ENCODE results near the gene GSTM2. TPM values are rescaled to one million over a fixed set of nuclear protein-coding genes. Genes with fewer than 3 reads are reported as not detected.

GSTM2 gene
- total RNA-seq, 1 experiment from 2014 or later, result 14.9 TPM

- H2BK5ac ChIP-seq (ENCODE audit: insufficient read length, low read length), result no peak overlapping the region
- no peaks in the 10 kb centered on the region for H3K79me1 ChIP-seq (ENCODE audit: insufficient read depth, low read depth, low read length, poor library complexity, severe bottlenecking)
- Mint-ChIP-seq H3K4me3 (no peak overlapping the region), H3K27me3 (ENCODE audit: low read depth) (peaks cover 17% of the 10 kb centered on the region), H3K27ac (peak overlapping the region in 1 of 3 experiments; percentile 82; a peak in 1 of 7 replicates), H3K9me3 (no peaks in the 10 kb centered on the region), H3K4me1 (peaks cover 5 to 14% of the 10 kb centered on the region in 2 experiments; a peak in 3 of 4 replicates), H3K36me3 (ENCODE audit: insufficient read depth in 1 of 3, low read depth in 3 of 3) (no peaks in the 10 kb centered on the region)
- H4K8ac ChIP-seq (replicated peaks; ENCODE audit: insufficient read length, low read depth, low read length), result no peak overlapping the region
- no peak overlapping the region for H4K5ac ChIP-seq (ENCODE audit: insufficient read length, low read depth, low read length)
- peaks cover 4% of the 10 kb centered on the region for H3K23me2 ChIP-seq (ENCODE audit: insufficient read length, low read depth, low read length, poor library complexity, severe bottlenecking)
- no peak overlapping the region for H2BK12ac ChIP-seq (ENCODE audit: insufficient read length, low read depth, low read length)
- H4K91ac ChIP-seq (ENCODE audit: insufficient read length, low read depth, low read length), result no peak overlapping the region
- TF ChIP-seq CTCF (conservative IDR thresholded peaks at IDR 0.05), result no peak
- no peaks in the 10 kb centered on the region for H3K4me1 ChIP-seq (ENCODE audit: insufficient read depth, low read length)
- H2BK15ac ChIP-seq (ENCODE audit: low read depth, low read length), result no peak overlapping the region
- H3K4me2 ChIP-seq (ENCODE audit: insufficient read depth, insufficient read length, low read length), result no peak overlapping the region
- no peak overlapping the region for H3T11ph ChIP-seq (ENCODE audit: low read length)
- DNase-seq, result no peak
- no peak overlapping the region for H3K23ac ChIP-seq (ENCODE audit: insufficient read length, low read depth, low read length)
- no peak overlapping the region for H3K27ac ChIP-seq (ENCODE audit: insufficient read length, low read depth, low read length)
- H2AK5ac ChIP-seq (ENCODE audit: insufficient read length, low read length), result no peak overlapping the region
- H3K56ac ChIP-seq (ENCODE audit: insufficient read length, low read depth, low read length), result no peak overlapping the region
- no peak overlapping the region for H3K4ac ChIP-seq (ENCODE audit: low read depth, low read length)
- no peak overlapping the region for H2BK20ac ChIP-seq (ENCODE audit: low read depth, low read length, poor library complexity, severe bottlenecking)
- no CpG with 5 or more reads among the region's 3 CpGs for WGBS (ENCODE audit: extremely low coverage, insufficient read length, low lambda C conversion rate)
- H3K14ac ChIP-seq (ENCODE audit: insufficient read depth, low read length), result no peak overlapping the region
- H3K18ac ChIP-seq (ENCODE audit: insufficient read length, low read depth, low read length), result no peak overlapping the region
- H2BK120ac ChIP-seq (ENCODE audit: low read depth, low read length, poor library complexity, severe bottlenecking), result no peak overlapping the region
- no peak overlapping the region for H3K9ac ChIP-seq (ENCODE audit: extremely low read depth, insufficient read length, low read length)
- H3K9me3 ChIP-seq (ENCODE audit: control insufficient read depth, low read depth, low read length), result no peaks in the 10 kb centered on the region
- no peaks in the 10 kb centered on the region for H3K27me3 ChIP-seq (ENCODE audit: insufficient read depth, low read length)
- H3K79me2 ChIP-seq (ENCODE audit: insufficient read depth, low read length), result no peaks in the 10 kb centered on the region
- H2AFZ ChIP-seq (ENCODE audit: low read length), result no peak overlapping the region
- no peaks in the 10 kb centered on the region for H4K20me1 ChIP-seq (ENCODE audit: control insufficient read depth, insufficient read depth, insufficient read length)
These were observed 9.3 kb upstream of the GSTM2 start for GRCh38 chr1:109658533-109659042.
